ENCODE measurements around the gene ARMC3. TPM values are rescaled to one million over a fixed set of nuclear protein-coding genes. Genes with fewer than 3 reads are reported as not detected.

The ARMC3 gene
- total RNA-seq, 1 experiment from 2014 or later, result 0.28 TPM

DNA sequence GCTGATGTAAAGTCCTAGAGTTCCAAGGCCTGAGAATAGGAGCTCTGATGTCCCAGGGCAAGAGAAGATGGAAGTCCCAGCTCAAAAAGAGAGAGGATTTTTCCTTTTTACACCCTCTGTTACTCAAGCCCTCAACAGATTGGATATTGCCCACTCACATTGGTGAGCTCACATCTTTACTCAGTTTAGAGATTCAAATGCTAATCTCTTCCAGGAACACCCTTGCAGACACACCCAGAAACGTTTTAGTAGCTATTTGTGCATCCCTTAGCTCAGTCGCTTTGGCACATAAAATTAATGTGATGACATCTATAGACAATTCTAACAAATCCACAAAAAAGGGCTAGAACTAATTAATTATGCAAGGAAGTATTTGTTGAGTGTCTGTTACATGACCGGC lies 27.1 kb downstream of the ARMC3 start:
- Mint-ChIP-seq H3K9me3 (peaks cover 26% of the 10 kb centered on the region), H3K27ac (no peak overlapping the region), H3K4me1 (peaks cover under 1% of the 10 kb centered on the region; the same call in 1 of the 2 replicates), H3K36me3 (peaks cover 8% of the 10 kb centered on the region), H3K4me3 (no peak overlapping the region), H3K27me3 (ENCODE audit: low read depth) (no peaks in the 10 kb centered on the region)
- ChIA-PET CTCF (interaction anchor here (0.7 kb wide), 1 partner anchor 361 kb away, joined by 3 read pairs; no protein-coding TSS in a partner anchor), POLR2A (no interaction called here)
- DNase-seq (ENCODE audit: low spot score) (no peak), ATAC-seq (no peak)
- no peak for TF ChIP-seq SOX15 (CRISPR knock-in tag; IDR thresholded peaks at IDR 0.05)
- no peak for TF ChIP-seq ZNF121 (CRISPR knock-in tag; IDR thresholded peaks at IDR 0.05)
- no peak for TF ChIP-seq ZNF512 (CRISPR knock-in tag; IDR thresholded peaks at IDR 0.05; ENCODE audit: borderline replicate concordance)
- no peak for TF ChIP-seq ZNF425 (CRISPR knock-in tag; conservative IDR thresholded peaks at IDR 0.05)
- TF ChIP-seq SP1 (CRISPR knock-in tag; conservative IDR thresholded peaks at IDR 0.05), result no peak
- TF ChIP-seq ATF6 (CRISPR knock-in tag; IDR thresholded peaks at IDR 0.05), result no peak
- TF ChIP-seq MYBL2 (CRISPR knock-in tag; IDR thresholded peaks at IDR 0.05), result no peak
- TF ChIP-seq, protein P1, sequence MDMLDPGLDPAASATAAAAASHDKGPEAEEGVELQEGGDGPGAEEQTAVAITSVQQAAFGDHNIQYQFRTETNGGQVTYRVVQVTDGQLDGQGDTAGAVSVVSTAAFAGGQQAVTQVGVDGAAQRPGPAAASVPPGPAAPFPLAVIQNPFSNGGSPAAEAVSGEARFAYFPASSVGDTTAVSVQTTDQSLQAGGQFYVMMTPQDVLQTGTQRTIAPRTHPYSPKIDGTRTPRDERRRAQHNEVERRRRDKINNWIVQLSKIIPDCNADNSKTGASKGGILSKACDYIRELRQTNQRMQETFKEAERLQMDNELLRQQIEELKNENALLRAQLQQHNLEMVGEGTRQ (CRISPR knock-in tag; IDR thresholded peaks at IDR 0.05), result no peak
- TF ChIP-seq ZMAT4 (CRISPR knock-in tag; IDR thresholded peaks at IDR 0.05), result no peak
- no peak for TF ChIP-seq GABPB1 (CRISPR knock-in tag; IDR thresholded peaks at IDR 0.05)
- TF ChIP-seq SMAD3 (CRISPR knock-in tag; IDR thresholded peaks at IDR 0.05; ENCODE audit: borderline replicate concordance), result no peak
- TF ChIP-seq NFYB (CRISPR knock-in tag; conservative IDR thresholded peaks at IDR 0.05; ENCODE audit: low read depth), result no peak
- no peak for TF ChIP-seq NR1H2 (CRISPR knock-in tag; IDR thresholded peaks at IDR 0.05)
- TF ChIP-seq, protein P2, sequence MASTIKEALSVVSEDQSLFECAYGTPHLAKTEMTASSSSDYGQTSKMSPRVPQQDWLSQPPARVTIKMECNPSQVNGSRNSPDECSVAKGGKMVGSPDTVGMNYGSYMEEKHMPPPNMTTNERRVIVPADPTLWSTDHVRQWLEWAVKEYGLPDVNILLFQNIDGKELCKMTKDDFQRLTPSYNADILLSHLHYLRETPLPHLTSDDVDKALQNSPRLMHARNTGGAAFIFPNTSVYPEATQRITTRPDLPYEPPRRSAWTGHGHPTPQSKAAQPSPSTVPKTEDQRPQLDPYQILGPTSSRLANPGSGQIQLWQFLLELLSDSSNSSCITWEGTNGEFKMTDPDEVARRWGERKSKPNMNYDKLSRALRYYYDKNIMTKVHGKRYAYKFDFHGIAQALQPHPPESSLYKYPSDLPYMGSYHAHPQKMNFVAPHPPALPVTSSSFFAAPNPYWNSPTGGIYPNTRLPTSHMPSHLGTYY (CRISPR knock-in tag; IDR thresholded peaks at IDR 0.05), result no peak
- TF ChIP-seq AR (CRISPR knock-in tag; IDR thresholded peaks at IDR 0.05), result no peak
- no peak for TF ChIP-seq FOXK1 (CRISPR knock-in tag; IDR thresholded peaks at IDR 0.05)
- no peak for TF ChIP-seq E2F1 (CRISPR knock-in tag; IDR thresholded peaks at IDR 0.05)
- no peak for TF ChIP-seq ZNF281 (CRISPR knock-in tag; IDR thresholded peaks at IDR 0.05)
- TF ChIP-seq MXD4 (CRISPR knock-in tag; IDR thresholded peaks at IDR 0.05; ENCODE audit: borderline replicate concordance), result no peak
